Endothelial cell (in vitro differentiated cells): ENCODE results near the gene KIF1C. TPM values are rescaled to one million over a fixed set of nuclear protein-coding genes. Genes with fewer than 3 reads are reported as not detected.
A peak's percentile ranks its signal among the peaks of the same experiment; 100 is the strongest.

Source experiments
- DNase-seq: peaks from one replicate; pipeline ENCODE4 v3.0.0; 2021; ENCODE audit warnings: low spot score
- H3K27ac Mint-ChIP-seq: one replicate; pipeline ENCODE4 v1.8.0; 2021; ENCODE audit warnings: mixed read lengths, inconsistent platforms; ENCODE audit not compliant: unreplicated experiment
- H3K27me3 Mint-ChIP-seq: one replicate; pipeline ENCODE4 v1.8.0; 2021; ENCODE audit warnings: mild to moderate bottlenecking, moderate library complexity, mixed read lengths, inconsistent platforms; ENCODE audit not compliant: unreplicated experiment
- H3K36me3 Mint-ChIP-seq: one replicate; pipeline ENCODE4 v1.8.0; 2021; ENCODE audit warnings: mild to moderate bottlenecking, low read depth, mixed read lengths, inconsistent platforms; ENCODE audit not compliant: unreplicated experiment
- H3K4me1 Mint-ChIP-seq: one replicate; pipeline ENCODE4 v1.8.0; 2021; ENCODE audit warnings: mild to moderate bottlenecking, mixed read lengths, inconsistent platforms; ENCODE audit not compliant: unreplicated experiment
- H3K4me3 Mint-ChIP-seq: one replicate; pipeline ENCODE4 v1.8.0; 2021; ENCODE audit warnings: mild to moderate bottlenecking, mixed read lengths, inconsistent platforms; ENCODE audit not compliant: unreplicated experiment
- H3K9me3 Mint-ChIP-seq: one replicate; pipeline ENCODE4 v1.8.0; 2021; ENCODE audit warnings: mixed read lengths, inconsistent platforms; ENCODE audit not compliant: unreplicated experiment
- CTCF ChIP-seq: fragments of 200-600 bp; sonication (generic); IDR thresholded peaks from one replicate; pipeline ENCODE4 v1.5.0; 2021; ENCODE audit warnings: antibody characterized with exemption; ENCODE audit not compliant: unreplicated experiment
- total RNA-seq: library from RNA; stranded (reverse); fragmentation: NEBNext Ultra II Directional; extraction: Animal tissue kit (Norgen Biotek cat#: 25700); gene quantifications from one replicate; pipeline ENCODE4 v1.2.1, GENCODE V29; 2021; ENCODE audit not compliant: unreplicated experiment

KIF1C gene
- total RNA-seq, 1 donor from 2014 or later, result 127 TPM

GRCh38 chr17:5019475-5019956, 21.8 kb downstream of the KIF1C start:
- DNase-seq, result no peak
- Mint-ChIP-seq H3K4me3 (peak overlapping the region; percentile 82), H3K27ac (peak overlapping the region; percentile 67), H3K27me3 (peaks cover 3% of the 10 kb centered on the region), H3K36me3 (peaks cover 52% of the 10 kb centered on the region), H3K9me3 (no peaks in the 10 kb centered on the region), H3K4me1 (peaks cover 3% of the 10 kb centered on the region)
- no peak for TF ChIP-seq CTCF

GRCh38 chr17:5020502-5021023, 22.8 kb downstream of the KIF1C start:
- H3K27me3 Mint-ChIP-seq, result no peaks in the 10 kb centered on the region
- H3K4me3 Mint-ChIP-seq, result peak overlapping the region; percentile 15
- peaks cover 3% of the 10 kb centered on the region for H3K4me1 Mint-ChIP-seq
- no peak for TF ChIP-seq CTCF
- H3K27ac Mint-ChIP-seq, result peak overlapping the region; percentile 58
- no peak for DNase-seq
- H3K36me3 Mint-ChIP-seq, result peaks cover 49% of the 10 kb centered on the region
- no peaks in the 10 kb centered on the region for H3K9me3 Mint-ChIP-seq

- no peak for TF ChIP-seq CTCF
- H3K27ac Mint-ChIP-seq, result no peak overlapping the region
- H3K36me3 Mint-ChIP-seq, result peaks cover 42% of the 10 kb centered on the region
- no peak overlapping the region for H3K4me3 Mint-ChIP-seq
- no peaks in the 10 kb centered on the region for H3K27me3 Mint-ChIP-seq
- no peaks in the 10 kb centered on the region for H3K9me3 Mint-ChIP-seq
- H3K4me1 Mint-ChIP-seq, result peaks cover 3% of the 10 kb centered on the region
- no peak for DNase-seq
These were observed 24.5 kb downstream of the KIF1C start for GRCh38 chr17:5022171-5022711.

- Mint-ChIP-seq H3K27ac (no peak overlapping the region), H3K4me1 (peaks cover 3% of the 10 kb centered on the region), H3K9me3 (no peaks in the 10 kb centered on the region), H3K36me3 (peaks cover 42% of the 10 kb centered on the region), H3K27me3 (no peaks in the 10 kb centered on the region), H3K4me3 (no peak overlapping the region)
- DNase-seq, result no peak
- no peak for TF ChIP-seq CTCF
These were observed 25.9 kb downstream of the KIF1C start for GRCh38 chr17:5023588-5024147.

- no peak overlapping the region for H3K27ac Mint-ChIP-seq
- DNase-seq, result no peak
- H3K27me3 Mint-ChIP-seq, result no peaks in the 10 kb centered on the region
- H3K4me1 Mint-ChIP-seq, result no peaks in the 10 kb centered on the region
- H3K36me3 Mint-ChIP-seq, result peaks cover 36% of the 10 kb centered on the region
- no peaks in the 10 kb centered on the region for H3K9me3 Mint-ChIP-seq
- H3K4me3 Mint-ChIP-seq, result peak overlapping the region; percentile 56
- no peak for TF ChIP-seq CTCF
These were observed 26.9 kb downstream of the KIF1C start for GRCh38 chr17:5024604-5025003.
